ENCODE measurements around the gene RNF130.
"Not testable (repeated sequence)": the region's sequence is repeated elsewhere in the genome, so short reads cannot be mapped to it uniquely, and the experiment has no call there.

RNF130 gene

DNA sequence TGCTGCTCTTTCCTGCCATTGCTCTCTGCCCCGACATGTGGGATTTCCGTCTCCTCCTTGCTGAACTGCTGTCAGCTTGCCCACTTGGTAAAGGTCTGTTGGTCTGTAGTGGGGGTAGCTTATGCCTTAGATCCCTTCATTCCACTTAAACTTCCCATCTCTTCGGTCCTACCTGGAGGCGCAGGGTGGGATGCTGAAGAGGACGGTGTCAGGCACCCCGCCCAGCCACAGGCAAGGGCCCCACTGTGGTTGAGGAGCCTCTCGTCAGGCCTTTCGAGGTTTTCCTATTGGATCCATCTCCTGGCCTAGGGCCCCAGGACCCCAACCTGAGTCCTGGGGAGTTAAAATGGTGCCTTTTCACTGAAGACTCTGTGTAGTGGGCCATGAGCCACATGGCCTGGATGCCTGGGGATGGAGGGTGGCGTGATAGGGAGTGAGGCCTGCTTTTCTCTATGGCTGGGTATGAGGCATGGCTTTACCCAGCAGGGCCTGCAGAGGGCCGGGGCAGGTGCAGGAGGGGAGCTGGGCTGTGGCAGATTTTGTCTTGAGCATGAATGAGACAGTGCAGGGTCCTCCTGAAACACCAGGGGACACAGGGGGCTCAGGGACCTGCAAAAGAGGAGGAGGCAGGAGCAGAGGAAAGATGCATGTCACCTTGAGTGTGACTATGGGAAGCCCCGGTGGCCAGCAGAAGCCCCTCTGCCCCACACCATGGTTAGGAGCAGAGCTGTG, 25.8 kb upstream of the RNF130 start:
- H3K27me3 Mint-ChIP-seq, result peaks cover 15% of the 10 kb centered on the region
- DNase-seq, result no peak
- no peak for ATAC-seq
- H3K4me3 Mint-ChIP-seq, result no peak overlapping the region
- peak overlapping the region in 1 of 2 donors; percentile 5 for H3K27ac Mint-ChIP-seq
- no peaks in the 10 kb centered on the region for H3K9me3 Mint-ChIP-seq
- H3K4me1 Mint-ChIP-seq, result no peaks in the 10 kb centered on the region

DNA sequence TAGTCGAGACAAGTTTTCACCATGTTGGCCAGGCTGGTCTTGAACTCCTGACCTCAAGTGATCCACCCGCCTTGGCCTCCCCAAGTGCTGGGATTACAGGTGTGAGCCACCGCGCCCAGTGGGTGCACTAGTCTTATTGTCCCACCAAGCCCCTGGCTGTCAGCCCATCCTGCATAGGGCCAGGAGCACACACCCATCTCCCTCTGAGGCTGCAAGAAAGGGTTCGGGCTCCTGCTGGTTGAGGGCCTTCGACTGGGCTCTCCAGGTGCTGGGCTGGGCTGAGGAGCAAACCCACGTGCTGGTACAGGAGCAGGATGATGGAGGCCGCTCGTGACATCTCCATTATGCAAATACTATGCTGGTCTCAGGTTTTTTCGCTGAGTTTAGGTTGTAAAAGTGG, 25.1 kb upstream of the RNF130 start:
- Mint-ChIP-seq H3K4me1 (no peaks in the 10 kb centered on the region), H3K27ac (no peak overlapping the region), H3K9me3 (no peaks in the 10 kb centered on the region), H3K4me3 (no peak overlapping the region), H3K27me3 (peaks cover 15% of the 10 kb centered on the region)
- no peak for ATAC-seq
- no peak for DNase-seq

DNA sequence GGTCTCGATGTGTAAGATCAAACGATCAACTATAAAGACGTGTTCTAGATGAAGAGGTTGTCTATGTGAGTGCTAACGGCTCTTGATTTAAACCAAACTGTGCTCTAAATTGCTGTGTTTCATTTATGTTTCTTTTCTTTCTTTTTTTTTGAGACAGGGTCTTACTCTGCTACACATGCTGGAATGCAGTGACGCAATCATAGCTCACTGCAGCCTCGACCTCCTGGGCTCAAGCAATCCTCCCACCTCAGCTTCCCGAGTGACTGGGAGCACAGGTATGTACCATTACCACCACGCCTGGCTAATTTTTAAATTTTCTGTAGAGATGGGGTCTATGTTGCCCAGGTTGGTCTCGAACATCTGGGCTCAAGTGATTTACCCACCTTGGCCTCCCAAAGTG, 24.0 kb upstream of the RNF130 start:
- H3K27ac Mint-ChIP-seq, result no peak overlapping the region
- H3K4me1 Mint-ChIP-seq, result no peaks in the 10 kb centered on the region

DNA sequence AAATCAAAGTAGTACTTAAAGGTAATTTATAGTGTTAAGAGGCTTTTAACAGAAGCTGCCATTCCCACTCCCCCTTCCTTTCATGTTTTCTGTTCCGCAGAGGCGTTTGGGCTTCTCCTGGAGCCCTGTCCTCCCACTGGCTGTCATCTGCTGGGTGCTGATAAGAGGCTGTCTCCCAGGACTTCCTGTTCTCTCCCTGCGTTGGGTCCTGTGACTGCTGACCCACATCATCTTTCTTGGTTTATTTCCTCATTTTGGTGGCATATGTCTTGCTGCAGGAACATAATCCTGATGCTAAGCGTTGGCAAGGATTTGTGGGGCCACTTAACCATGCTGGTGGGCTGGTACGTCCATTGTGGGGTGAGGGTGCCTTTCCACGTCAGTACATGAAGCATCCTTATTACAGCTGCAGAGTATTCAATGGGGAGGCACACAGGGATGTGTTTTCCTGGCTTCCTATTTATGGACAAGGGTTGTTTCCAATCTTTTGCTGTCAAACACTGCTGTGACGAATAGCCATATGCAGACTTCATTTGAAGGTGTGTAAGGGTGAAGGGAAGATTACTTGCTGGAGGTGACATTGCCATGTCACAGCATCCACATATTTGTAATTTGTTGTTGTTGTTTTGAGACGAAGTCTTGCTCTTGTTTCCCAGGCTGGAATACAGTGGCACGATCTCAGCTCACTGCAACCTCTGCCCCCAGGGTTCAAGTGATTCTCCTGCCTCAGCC, 22.3 kb upstream of the RNF130 start:
- Mint-ChIP-seq H3K27ac (no peak overlapping the region), H3K9me3 (no peaks in the 10 kb centered on the region), H3K27me3 (peaks cover 15% of the 10 kb centered on the region), H3K4me3 (no peak overlapping the region), H3K4me1 (no peaks in the 10 kb centered on the region)
- no peak for ATAC-seq
- DNase-seq, result no peak

More for the DNA sequence above, 24.0 kb upstream of the RNF130 start:
- Mint-ChIP-seq H3K9me3 (no peaks in the 10 kb centered on the region), H3K27me3 (peaks cover 15% of the 10 kb centered on the region), H3K4me3 (no peak overlapping the region)
- DNase-seq (no peak), ATAC-seq (no peak)

DNA sequence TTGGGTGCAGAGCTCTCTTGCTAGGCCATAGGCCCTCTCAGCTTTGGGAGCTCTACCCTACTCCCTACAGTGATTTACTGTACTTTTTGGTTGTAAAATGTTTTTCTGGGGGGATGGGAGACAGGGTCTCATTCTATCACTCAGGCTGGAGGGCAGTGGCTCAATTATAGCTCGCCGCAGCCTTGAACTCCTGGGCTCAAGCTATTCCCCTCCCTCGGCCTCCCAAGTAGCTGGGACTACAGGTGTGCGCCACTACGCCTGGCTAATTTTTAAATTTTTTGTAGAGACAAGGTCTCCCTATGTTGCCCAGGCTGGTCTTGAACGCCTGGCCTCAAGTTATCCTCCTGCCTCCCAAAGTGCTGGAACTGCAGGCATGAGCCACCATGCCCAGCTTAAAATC, 21.7 kb upstream of the RNF130 start:
- no peak for ATAC-seq
- Mint-ChIP-seq H3K4me3 (no peak overlapping the region), H3K9me3 (no peaks in the 10 kb centered on the region), H3K27ac (no peak overlapping the region), H3K27me3 (peaks cover 15% of the 10 kb centered on the region), H3K4me1 (no peaks in the 10 kb centered on the region)
- no peak for DNase-seq

DNA sequence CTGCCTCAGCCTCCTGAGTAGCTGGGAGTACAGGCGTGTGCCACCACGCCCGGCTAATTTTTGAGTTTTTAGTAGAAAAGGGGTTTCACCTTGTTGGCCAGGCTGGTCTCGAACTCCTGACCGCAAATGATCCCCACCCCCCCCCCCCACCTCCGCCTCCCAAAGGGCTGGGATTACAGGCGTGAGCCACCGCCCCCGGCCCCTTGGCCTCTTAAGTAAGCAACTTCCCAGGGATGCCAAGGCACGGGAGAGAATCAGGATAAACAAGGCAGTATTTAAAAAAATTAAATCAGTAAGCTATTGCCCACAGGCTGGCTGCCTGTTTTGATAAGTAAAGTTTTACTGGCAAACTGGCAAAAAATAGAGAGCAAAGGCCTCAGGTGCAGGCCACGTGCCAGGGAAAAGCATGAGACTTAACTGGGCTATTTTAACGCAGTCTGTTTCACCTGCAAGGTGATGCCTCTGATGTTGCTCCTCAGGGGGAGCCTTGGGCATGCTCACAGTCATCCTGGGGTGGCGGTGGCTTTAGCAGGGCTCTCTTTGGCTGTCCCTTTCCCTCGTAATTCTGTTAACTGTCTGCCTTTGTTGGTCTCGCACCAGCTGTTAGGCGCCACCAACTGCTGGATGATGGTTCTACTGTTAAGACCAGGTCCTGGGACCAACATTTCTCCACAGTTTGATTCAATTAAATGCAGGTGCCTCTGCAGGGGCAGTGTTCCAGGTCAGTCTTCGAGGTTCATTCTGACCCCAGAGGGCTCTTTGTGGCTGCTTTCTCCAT, 19.4 kb upstream of the RNF130 start:
- peaks cover 15% of the 10 kb centered on the region for H3K4me1 Mint-ChIP-seq

DNA sequence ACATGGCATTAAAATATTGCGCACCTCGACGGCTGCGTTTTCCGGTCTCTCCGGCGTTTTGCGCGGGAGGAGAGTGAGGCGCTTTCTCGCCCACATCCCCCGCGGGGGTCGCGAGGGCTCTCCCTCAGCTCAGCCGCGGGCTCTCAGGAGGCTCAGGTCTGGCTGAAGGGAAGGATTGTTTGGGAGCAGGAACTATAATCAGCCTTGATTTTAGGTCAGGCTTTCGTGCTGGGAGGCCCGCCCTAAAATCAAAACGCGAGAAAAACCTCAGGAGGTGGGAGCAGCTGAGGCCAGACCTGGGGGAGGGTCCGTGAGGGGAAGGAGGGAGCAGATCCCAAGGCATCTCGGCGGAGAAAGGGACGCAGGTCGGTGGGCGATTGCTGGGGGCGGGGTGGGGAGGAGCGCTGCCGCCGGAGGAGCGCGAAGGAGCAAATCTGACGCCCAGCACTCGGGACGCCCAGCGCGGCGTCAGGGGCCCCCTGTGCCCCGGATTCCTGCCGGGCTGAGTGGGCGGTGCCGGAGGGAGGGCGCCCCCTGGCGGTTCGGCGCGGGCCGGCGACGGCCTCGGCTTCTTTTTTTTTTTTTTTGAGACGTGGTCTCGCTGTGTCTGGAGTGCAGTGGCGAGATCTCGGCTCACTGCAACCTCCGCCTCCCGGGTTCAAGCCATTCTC, 18.7 kb upstream of the RNF130 start:
- H3K4me1 Mint-ChIP-seq, result peaks cover 22% of the 10 kb centered on the region
- H3K4me3 Mint-ChIP-seq, result peak overlapping the region; percentile 84 to 86
- no peaks in the 10 kb centered on the region for H3K9me3 Mint-ChIP-seq
- peaks cover 15% of the 10 kb centered on the region for H3K27me3 Mint-ChIP-seq
- H3K27ac Mint-ChIP-seq, result peak overlapping the region; percentile 89 to 93
- DNase-seq, result peak; percentile 87 to 91
- peak; percentile 94 for ATAC-seq

More for the DNA sequence above, 19.4 kb upstream of the RNF130 start:
- peaks cover 15% of the 10 kb centered on the region for H3K27me3 Mint-ChIP-seq
- H3K9me3 Mint-ChIP-seq, result no peaks in the 10 kb centered on the region
- H3K27ac Mint-ChIP-seq, result no peak overlapping the region
- DNase-seq (no peak), ATAC-seq (peak; percentile 49)
- peak overlapping the region; percentile 84 to 86 for H3K4me3 Mint-ChIP-seq

DNA sequence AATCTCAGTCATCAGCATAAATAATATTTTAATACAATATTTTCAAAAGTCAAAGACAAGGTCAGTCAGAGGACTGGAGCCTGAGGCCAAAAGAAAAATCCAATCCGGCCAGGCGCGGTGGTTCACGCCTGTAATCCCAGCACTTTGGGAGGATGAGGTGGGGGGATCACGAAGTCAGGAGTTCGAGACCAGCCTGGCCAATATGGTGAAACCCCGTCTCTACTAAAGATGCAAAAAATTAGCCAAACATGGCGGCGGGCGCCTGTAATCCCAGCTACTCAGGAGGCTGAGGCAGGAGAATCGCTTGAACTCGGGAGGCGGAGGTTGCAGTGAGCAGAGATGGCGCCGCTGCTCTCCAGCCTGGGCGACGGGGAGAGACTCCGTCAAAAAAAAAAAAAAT, 18.1 kb upstream of the RNF130 start:
- not testable (repeated sequence) for H3K9me3 Mint-ChIP-seq, DNase-seq, ATAC-seq
- Mint-ChIP-seq H3K4me1 (peaks cover 29% of the 10 kb centered on the region), H3K27me3 (peaks cover 15% of the 10 kb centered on the region), H3K4me3 (peak overlapping the region; percentile 84 to 86), H3K27ac (peak overlapping the region in 1 of 2 donors; percentile 93)

DNA sequence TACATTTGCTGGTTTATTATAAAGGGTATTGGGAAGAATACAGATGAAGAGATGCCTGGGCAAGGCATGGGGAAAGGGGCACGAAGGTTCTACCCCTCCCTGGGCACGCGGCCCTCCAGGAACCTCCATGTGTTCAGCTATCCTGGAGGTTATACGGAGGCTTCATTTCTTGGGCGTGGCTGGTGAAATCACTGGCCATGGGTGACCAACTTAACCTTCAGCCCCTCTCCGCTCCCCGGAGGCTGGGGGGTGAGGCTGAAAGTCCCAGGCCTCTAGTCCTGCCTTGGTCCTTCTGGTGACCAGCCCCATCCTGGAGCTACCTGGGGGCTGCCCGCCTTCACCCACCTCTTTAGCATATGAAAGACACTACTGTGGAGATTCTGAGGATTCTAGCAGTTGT, 17.0 kb upstream of the RNF130 start:
- Mint-ChIP-seq H3K4me3 (no peak overlapping the region), H3K27me3 (peaks cover 9% of the 10 kb centered on the region), H3K4me1 (peaks cover 33% of the 10 kb centered on the region), H3K27ac (no peak overlapping the region), H3K9me3 (no peaks in the 10 kb centered on the region)
- DNase-seq (no peak), ATAC-seq (no peak)

DNA sequence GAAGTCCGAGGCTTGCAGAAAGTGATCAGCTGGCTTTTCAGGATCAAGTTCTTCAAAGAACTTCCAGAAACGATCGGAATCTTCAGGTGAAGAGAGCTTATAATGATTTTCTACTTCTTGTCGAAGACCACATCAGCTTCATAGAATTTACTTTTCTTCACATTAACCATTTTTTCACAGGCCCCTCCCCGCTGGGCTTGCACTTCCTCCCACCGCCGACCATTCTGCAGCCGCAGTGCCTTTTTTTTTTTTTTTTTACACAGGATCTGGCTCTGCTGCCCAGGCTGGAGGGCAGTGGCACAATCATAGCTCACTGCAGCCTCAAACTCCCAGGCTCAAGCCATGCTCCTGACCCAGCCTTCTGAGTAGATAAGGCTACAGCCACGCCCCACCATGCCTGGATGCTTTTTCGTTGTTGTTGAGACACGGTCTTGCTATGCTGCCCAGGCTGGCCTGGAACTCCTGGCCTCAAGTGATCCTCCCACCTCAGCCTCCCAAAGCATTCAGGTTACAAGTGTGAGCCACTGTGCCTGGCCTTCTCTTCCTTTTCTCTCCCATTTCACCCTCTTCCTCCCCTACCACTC, 15.3 kb upstream of the RNF130 start:
- no peak for DNase-seq
- no peak overlapping the region for H3K27ac Mint-ChIP-seq
- H3K27me3 Mint-ChIP-seq, result no peaks in the 10 kb centered on the region
- H3K9me3 Mint-ChIP-seq, result no peaks in the 10 kb centered on the region
- no peak for ATAC-seq
- H3K4me1 Mint-ChIP-seq, result peaks cover 33% of the 10 kb centered on the region
- no peak overlapping the region for H3K4me3 Mint-ChIP-seq

DNA sequence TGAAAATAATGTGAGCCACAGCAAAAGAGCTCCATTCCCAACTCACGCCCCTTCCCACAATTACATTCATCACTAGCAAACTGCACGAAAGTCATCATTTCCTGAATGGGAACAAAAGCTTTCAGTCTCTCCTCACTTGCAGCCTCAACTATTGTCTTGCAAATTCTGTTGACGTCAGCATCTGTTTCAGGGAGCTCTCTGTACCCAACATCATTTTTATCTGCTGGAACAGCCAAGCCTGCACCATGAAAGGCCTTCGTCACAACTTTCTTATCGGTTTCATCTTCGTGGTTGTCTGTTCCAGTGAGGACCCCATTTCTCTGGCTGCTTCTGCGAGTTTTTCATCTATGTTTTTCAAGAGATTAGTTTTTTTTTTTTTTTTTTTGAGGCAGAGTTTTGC, 14.3 kb upstream of the RNF130 start:
- no peaks in the 10 kb centered on the region for H3K27me3 Mint-ChIP-seq
- peak; percentile 35 for ATAC-seq
- no peak for DNase-seq
- no peak overlapping the region for H3K27ac Mint-ChIP-seq
- H3K4me1 Mint-ChIP-seq, result peaks cover 41% of the 10 kb centered on the region
- H3K4me3 Mint-ChIP-seq, result peak overlapping the region; percentile 53 to 57
- H3K9me3 Mint-ChIP-seq, result no peaks in the 10 kb centered on the region

DNA sequence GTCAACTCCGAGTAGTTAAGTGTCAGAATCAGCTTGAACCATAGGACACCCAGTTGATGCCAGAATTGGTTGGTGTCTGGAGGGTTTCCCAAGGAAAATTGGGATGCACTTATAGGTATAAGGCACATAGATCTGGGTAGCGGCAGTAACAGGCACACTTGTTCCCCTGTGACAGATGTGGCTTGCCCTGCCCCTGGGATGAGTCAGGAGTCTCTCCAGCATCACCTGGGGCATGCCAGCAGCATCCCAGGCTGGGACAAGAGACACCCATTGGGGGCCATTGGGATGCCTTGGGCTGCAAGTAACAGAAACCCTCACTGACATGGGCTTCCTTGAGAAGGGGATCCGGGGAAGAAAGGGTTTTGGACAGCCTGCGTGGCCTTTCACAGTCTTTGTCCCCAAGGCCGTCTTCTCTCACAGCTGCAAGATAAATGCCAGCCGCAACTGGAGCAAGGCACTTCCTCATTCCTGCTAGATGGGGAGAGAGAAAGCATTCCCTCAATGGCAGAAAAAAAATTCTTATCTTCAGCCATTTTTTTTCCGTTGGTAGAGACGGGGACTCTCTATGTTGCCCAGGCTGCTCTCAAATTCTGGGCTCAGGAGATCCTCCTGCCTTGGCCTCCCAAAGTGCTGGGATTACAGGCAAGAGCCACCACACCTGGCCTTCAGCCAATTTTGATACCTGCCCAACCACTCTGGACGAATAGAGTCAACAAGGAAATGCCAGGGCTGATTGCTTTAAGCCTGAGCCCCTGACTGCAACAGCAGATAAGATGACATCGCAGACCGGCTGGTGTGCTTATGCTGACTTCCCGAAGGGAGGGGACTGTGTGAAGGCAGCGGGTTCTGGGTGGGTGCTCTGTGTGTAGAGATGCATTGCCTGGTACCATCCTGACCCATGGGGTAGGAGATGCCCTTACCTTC, 13.3 kb upstream of the RNF130 start:
- peaks cover 50% of the 10 kb centered on the region for H3K4me1 Mint-ChIP-seq
- H3K4me3 Mint-ChIP-seq, result no peak overlapping the region
- DNase-seq (no peak), ATAC-seq (peak; percentile 45)
- peak overlapping the region in 1 of 2 donors; percentile 19 for H3K27ac Mint-ChIP-seq
- no peaks in the 10 kb centered on the region for H3K9me3 Mint-ChIP-seq
- peaks cover 8% of the 10 kb centered on the region for H3K27me3 Mint-ChIP-seq

DNA sequence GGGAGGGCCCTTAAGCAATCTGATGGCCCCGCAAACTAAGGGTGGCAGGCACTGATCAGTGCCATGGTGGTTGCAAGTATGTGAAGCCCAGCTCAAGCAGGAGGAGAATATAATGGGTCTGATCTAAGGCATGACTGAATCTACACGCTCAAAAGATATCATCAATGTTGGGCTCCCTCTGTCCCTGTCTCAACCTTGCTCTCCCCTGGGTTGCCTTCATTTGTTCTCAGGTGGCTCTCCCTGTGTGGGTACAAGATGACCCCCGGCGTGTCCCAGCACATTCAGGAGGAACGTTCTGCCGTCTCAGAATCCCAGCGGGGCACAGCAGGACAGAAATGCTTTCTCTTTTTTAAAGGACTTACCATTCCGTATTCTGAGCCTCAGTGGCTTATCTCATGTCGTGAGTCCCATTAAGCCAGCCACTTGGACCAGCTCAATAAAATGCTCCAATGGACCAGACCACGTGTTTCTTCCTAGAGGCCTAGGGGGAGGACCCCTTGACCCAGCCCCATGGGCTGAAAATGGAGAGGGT, 12.0 kb upstream of the RNF130 start:
- ATAC-seq, result no peak
- no peak overlapping the region for H3K4me3 Mint-ChIP-seq
- no peaks in the 10 kb centered on the region for H3K9me3 Mint-ChIP-seq
- no peak overlapping the region for H3K27ac Mint-ChIP-seq
- peaks cover 60% of the 10 kb centered on the region for H3K4me1 Mint-ChIP-seq
- DNase-seq, result no peak
- H3K27me3 Mint-ChIP-seq, result peaks cover 21% of the 10 kb centered on the region

Measured in stimulated activated naive CD8-positive, alpha-beta T cell treated with anti-CD3 and anti-CD28 coated beads, Interleukin-15, amount 100 ng/mL, for 72 hours (primary cell).